COR-L47 (cell line): ENCODE measurements around the gene AGPS.

Experiments used
- DNase-seq: peaks from one replicate; lab custom pipeline; 2025; lab: John Stamatoyannopoulos, UW

The AGPS gene

GRCh38 chr2:177589186-177589585 is 196.6 kb downstream of the AGPS start:
- no peak for DNase-seq

GRCh38 chr2:177592397-177592796 is 199.8 kb downstream of the AGPS start:
- DNase-seq = no peak

- no peak for DNase-seq
Observed at GRCh38 chr2:177592945-177593344, 200.4 kb downstream of the AGPS start.

- DNase-seq = no peak
Observed at GRCh38 chr2:177593402-177593801, 200.8 kb downstream of the AGPS start.
